Psoas muscle (tissue), 8 donors: ENCODE data around the gene RNF224. TPM values are rescaled to one million over a fixed set of nuclear protein-coding genes. Genes with fewer than 3 reads are reported as not detected.

Experiments used
- ATAC-seq, 4 donors: fragments of 200-7000 bp; cut with Tn5 transposase; one replicate each; pipeline ENCODE4 v1.9.1; 2020; ENCODE audit warnings: moderate library complexity in 3 of 4, mild to moderate bottlenecking in 2 of 4
- DNase-seq, 2 donors: peaks; one replicate each; pipeline ENCODE4 v3.0.0-alpha.2; 2020
- H3K27ac ChIP-seq: fragments of 200-600 bp; one replicate; pipeline ENCODE4 v1.8.0; 2022
- H3K27me3 ChIP-seq, 3 donors: fragments of 200-600 bp in 1 of 3; one replicate each; pipeline versions ENCODE4 v1.6.1 to v1.8.0; 2013 to 2022; ENCODE audit warnings: low read length in 2 of 3, mild to moderate bottlenecking in 2 of 3, moderate library complexity in 1 of 3; ENCODE audit not compliant: insufficient read depth in 3 of 3
- H3K36me3 ChIP-seq, 2 donors: fragments of 200-600 bp in 1 of 2; one replicate each; pipeline versions ENCODE4 v1.6.1 to v1.8.0; 2013 to 2022; ENCODE audit warnings: low read depth in 1 of 2, mild to moderate bottlenecking in 1 of 2, moderate library complexity in 1 of 2; ENCODE audit not compliant: insufficient read depth in 1 of 2
- H3K4me1 ChIP-seq: fragments of 200-600 bp; one replicate; pipeline ENCODE4 v1.8.0; 2022
- H3K4me3 ChIP-seq: fragments of 200-600 bp; one replicate; pipeline ENCODE4 v1.8.0; 2022; ENCODE audit warnings: mild to moderate bottlenecking
- H3K9me3 ChIP-seq: fragments of 200-600 bp; one replicate; pipeline ENCODE4 v1.8.0; 2022
- CTCF ChIP-seq: fragments of 200-600 bp; IDR thresholded peaks from one replicate; pipeline ENCODE4 v1.8.0; 2022; ENCODE audit warnings: antibody characterized with exemption
- WGBS, 3 donors: extraction: QIAGEN DNeasy Blood & Tissue Kit; methylation state at CpG; one replicate each; pipeline versions ENCODE4 v1.1.6 to v1.1.7; 2013; 5-methylcytosine and 5-hydroxymethylcytosine counted together
- intact Hi-C, 2 donors: fragments of 100-400 bp; cut with DNase I; formaldehyde crosslinking; loops; one replicate each; pipeline versions ENCODE4 v1.11.0 to v1.14.2; 2022
- polyA plus RNA-seq, 3 donors: library from polyadenylated mRNA; stranded (reverse); fragments of 200-250 nt; gene quantifications; one replicate each; pipeline ENCODE4 v1.2.3, GENCODE V29; 2013
- total RNA-seq, 4 donors: library from RNA; stranded (reverse); fragmentation: NEBNext Ultra II Directional in 2 of 4; extraction: Animal tissue kit (Norgen Biotek cat#: 25700) in 2 of 4; gene quantifications; one replicate each; pipeline versions ENCODE4 v1.2.1 to v1.2.4, GENCODE V29; 2021 to 2023
- donor health status: healthy with polysubstance abuse.
- donor health status: DM: no; HTN: no; CAD: no; lungs with moderate emphysema.
- donor health status: Bipolar disorder and iron deficiency.
- donor health status: healthy.
- donor health status: DM: yes; HTN: yes; CAD: no.
- donor health status: DM: no; HTN: no; CAD: no.
- donor health status: DM: no; HTN: no; CAD: no.
- donor health status: DM: yes; HTN: yes; CAD: no.

RNF224 gene
- total and polyA plus RNA-seq, 7 donors: 0.01 TPM; not detected in 6

GRCh38 chr9:137234055-137234697 is 6.9 kb downstream of the RNF224 start:
- no peak for TF ChIP-seq CTCF
- H3K9me3 ChIP-seq: no peaks in the 10 kb centered on the region
- peaks cover 0 to 15% (median 13%) of the 10 kb centered on the region in 3 donors for H3K27me3 ChIP-seq
- H3K4me1 ChIP-seq: peaks cover 30% of the 10 kb centered on the region
- H3K4me3 ChIP-seq: no peak overlapping the region
- ATAC-seq: no peak
- 51 to 74% (median 64%) methylated on average over 27 to 40 of the region's 40 CpGs for WGBS, 3 donors
- H3K27ac ChIP-seq: no peak overlapping the region
- H3K36me3 ChIP-seq: no peaks in the 10 kb centered on the region
- no peak for DNase-seq
- intact Hi-C loops: no loop called here

GRCh38 chr9:137234758-137235423 is 7.6 kb downstream of the RNF224 start:
- Histone ChIP-seq H3K9me3 (no peaks in the 10 kb centered on the region), H3K27me3 (peaks cover 0 to 15% (median 6%) of the 10 kb centered on the region in 3 donors), H3K36me3 (no peaks in the 10 kb centered on the region), H3K27ac (no peak overlapping the region), H3K4me3 (no peak overlapping the region), H3K4me1 (peaks cover 37% of the 10 kb centered on the region)
- DNase-seq: no peak
- no peak for ATAC-seq
- TF ChIP-seq CTCF: no peak
- intact Hi-C loops: no loop called here
- WGBS, 3 donors: 67 to 84% (median 74%) methylated on average over 16 to 18 of the region's 18 CpGs

- intact Hi-C loops: no loop called here
- TF ChIP-seq CTCF: no peak
- Histone ChIP-seq H3K9me3 (no peaks in the 10 kb centered on the region), H3K4me1 (peaks cover 37% of the 10 kb centered on the region), H3K27me3 (peaks cover 0 to 15% (median 0%) of the 10 kb centered on the region in 3 donors), H3K36me3 (no peaks in the 10 kb centered on the region), H3K27ac (no peak overlapping the region), H3K4me3 (peak overlapping the region; percentile 59)
- ATAC-seq (no peak), DNase-seq (no peak)
- WGBS, 3 donors: 63 to 71% (median 66%) methylated on average over 26 to 35 of the region's 35 CpGs
These were observed 8.3 kb downstream of the RNF224 start for GRCh38 chr9:137235424-137236237.

- DNase-seq (peak; percentile 87 to 94), ATAC-seq (peak; percentile 58 to 77 (median 68))
- peak overlapping the region; percentile 85 for H3K27ac ChIP-seq
- H3K27me3 ChIP-seq: peaks cover 0 to 13% (median 0%) of the 10 kb centered on the region in 3 donors
- 8 to 10% (median 10%) methylated on average over 21 to 31 of the region's 31 CpGs for WGBS, 3 donors
- H3K36me3 ChIP-seq: no peaks in the 10 kb centered on the region
- no peaks in the 10 kb centered on the region for H3K9me3 ChIP-seq
- H3K4me3 ChIP-seq: peak overlapping the region; percentile 59
- intact Hi-C loops: no loop called here
- TF ChIP-seq CTCF: peak; percentile 91
- H3K4me1 ChIP-seq: peaks cover 37% of the 10 kb centered on the region
These were observed 9.1 kb downstream of the RNF224 start for GRCh38 chr9:137236238-137236935.
